UCSD-AML1 (cell line): ENCODE measurements around the gene CLHC1.
"Not testable (repeated sequence)": the region's sequence is repeated elsewhere in the genome, so short reads cannot be mapped to it uniquely, and the experiment has no call there.

Source experiments
- DNase-seq: peaks from one replicate; lab custom pipeline; 2025; ENCODE audit not compliant: unreplicated experiment; lab: John Stamatoyannopoulos, UW

Gene CLHC1

DNA sequence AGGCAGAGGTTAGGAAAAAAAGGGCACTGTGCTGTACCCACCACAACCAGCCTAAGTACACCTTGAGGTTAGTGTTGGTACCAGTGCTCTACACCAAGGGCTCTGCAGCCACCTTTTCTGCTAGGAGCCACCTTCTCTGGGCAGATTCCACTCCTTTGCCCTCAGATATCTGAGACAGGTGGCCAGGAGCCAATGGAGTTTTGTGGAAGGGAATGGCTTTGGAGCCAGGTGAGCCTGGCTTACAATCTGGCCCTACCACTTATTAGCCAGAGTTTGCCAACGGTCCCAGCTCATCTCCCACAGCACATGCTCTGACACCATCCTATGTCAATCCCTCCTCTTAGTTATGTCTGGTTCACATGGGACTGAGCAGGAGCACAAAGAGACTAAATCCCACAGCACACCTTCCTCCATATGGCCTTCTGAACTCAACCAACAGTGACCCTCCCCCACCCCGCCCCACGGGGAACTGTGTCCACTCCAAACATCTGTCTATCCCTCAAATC, 77.5 kb downstream of the CLHC1 start:
- no peak for DNase-seq

DNA sequence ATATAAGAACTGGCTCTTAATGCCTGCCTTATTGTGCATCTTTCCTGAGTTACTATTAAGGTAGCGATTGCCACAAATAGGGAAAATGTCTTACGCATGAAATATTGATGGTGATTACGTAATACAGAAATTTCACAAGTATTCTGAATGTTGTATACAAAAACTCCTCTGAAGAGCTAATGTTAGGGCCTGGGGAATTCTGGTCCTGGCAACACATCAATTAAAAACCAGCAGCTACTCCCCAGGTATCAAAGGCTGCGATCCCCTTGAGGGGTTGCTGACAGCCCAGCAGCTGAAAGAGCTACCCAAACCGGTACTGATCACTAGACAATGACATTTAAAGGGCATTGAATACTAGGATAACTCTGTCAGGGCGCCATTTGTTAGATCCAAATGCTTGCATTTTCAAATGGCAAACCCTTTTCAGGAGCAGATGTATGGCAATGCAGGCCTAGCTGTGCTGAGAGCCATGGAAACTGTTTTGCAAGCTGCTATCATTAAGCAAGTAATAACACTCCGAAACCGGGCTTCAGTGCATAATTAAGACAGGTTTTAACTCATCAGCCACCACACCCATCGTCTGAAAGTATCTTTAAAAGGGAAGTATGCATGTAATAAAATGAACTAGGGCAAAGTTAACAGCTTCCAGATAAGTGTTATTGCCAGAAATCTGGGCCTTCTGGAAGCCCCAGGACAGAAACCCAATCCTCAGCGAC, 78.4 kb downstream of the CLHC1 start:
- DNase-seq, result no peak

DNA sequence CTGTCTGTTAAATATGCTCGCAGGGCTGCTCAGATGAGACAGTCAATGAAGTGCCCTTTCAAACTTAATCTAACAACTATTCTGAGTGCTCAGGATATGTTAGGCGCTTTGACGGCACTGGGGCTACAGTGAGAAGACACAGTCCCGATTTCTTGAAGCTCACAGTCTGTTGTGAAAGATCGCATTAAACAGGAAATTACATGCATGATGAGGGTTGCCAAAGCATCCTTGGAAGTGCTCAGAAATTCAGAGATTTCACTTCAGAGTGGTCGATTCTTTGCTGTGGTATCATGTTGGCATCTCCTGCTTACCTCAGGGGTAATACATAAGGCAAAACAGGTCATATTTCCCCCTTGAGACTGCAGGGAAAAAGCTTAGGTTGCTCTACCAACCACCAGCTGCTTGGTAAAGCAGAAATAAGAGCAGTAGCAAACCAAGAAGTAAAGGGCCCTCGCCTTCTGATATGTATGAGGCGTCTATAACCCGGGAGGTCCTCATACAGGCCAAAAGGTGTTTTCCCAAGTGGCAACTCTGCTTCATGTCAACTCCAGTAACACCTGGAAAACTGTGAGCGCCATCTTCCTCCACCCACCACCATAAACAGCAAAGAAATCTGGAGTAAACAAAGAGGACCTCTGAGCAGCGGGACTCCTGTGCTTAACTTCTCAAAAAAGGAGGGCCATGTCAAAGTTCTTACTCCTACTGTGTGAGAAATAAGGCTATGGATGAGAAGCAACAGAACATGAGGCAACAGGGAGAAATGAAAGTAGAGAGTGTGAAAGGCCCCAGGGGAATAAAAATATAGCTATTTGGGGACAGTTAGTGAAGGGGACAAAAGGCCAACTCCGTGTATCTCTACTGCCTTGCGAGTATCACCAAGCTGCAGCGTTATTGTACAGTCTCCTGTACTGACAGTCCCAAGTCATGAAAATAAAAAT, 79.3 kb downstream of the CLHC1 start:
- DNase-seq, result no peak

DNA sequence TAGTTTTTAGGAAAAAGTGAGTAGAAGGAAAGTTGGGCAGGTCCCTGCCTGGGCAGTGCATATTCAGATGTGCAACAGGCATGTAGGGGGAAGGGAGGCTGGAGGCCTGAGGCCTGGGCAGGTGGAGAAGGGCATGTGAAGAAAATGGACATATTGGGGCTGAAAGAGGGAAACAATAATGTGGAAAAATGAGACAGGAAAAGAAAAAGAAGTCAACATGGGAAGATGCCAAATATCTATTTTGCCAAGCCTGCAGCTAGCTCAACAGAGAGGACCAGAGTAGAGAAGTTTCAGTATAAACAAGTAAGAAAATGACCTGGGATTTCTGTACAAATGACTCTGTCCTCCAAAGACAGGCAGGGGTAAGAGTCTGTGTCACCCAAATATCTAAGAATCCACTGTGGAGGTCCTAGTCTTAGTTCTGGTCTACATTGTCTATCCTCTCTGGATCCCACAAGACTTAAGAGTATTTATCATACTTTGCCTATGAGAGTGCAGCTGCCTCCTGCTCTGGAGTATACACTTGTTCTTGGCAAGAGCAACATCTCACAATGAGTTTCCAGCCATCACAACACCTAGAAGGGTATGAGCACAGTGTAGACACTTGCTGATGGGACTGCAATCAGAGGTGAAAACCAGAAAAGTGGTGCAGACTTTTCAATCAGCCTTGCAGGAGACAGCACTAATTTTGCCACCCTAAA, 80.2 kb downstream of the CLHC1 start:
- no peak for DNase-seq

DNA sequence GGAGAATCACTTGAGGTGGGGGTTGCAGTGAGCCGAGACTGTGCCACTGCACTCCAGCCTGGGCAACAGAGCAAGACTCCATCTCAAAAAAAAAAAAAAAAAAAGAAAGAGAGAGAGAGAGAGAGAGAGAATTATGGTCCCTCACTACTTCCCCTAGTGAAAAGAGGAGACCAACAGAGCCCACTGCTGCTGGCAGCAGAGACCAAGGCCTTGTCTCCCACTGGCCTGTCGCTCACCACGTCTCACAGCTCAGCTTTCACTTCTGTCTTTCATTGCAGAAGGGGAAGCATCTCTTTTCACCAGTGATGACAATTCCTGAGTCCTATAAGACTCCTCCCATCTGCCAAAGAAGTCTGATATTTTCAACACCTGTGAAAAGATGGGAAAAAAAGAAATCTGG, 81.3 kb downstream of the CLHC1 start:
- DNase-seq, result no peak

DNA sequence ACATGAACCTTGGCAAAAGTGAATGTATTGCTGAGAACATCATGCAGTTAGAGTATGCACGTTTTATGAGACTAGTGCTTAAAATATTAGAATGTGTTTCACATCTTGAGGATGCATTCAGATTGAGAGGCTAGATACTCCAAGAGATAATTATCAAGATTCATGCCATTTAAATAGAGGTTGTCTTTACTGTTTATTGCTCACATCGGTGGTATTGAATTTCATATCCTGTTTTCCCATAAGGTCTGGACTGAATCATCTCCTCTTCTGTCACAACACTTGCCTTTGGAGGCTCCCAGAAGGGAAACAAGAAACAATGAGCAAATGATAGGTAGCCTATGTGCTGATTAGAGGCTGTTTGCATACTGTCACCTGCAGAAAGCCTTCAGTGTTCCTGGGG, 83.8 kb downstream of the CLHC1 start:
- no peak for DNase-seq

DNA sequence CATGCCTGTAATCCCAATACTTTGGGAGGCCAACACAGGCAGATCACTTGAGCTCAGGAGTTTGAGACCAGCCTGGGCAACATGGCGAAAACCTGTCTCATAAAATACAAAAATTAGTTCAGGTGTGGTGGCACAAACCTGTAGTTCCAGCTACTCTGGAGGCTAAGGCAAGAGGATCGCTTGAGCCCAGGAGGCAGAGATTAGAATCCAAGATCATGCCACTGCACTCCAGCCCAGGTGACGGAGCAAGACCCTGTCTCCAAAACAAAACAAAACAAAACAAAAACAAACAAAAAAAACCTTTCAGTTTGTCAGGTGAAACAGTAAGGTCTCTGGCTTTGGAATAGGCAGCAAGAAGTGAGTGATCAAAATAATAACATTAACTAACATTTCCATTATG, 84.6 kb downstream of the CLHC1 start:
- no peak for DNase-seq

DNA sequence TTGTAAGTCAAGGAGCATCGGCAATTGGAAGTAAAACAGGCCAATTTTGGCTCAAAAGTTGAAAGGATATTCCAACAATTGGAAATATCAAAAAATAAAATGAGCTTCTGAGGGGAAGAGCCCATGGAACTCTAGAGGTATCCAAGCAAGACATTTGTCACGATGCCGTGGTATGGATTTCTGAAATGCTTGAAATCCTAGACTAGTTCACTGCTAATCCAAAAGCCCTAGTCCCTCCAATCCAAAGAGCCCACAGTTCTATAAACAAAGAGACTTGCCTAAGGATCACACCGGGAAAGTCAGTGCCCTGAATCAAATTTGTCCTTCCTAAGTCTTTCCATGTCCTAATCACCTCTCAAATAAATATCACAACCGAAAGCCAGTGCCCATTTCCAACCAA, 85.1 kb downstream of the CLHC1 start:
- DNase-seq, result no peak

DNA sequence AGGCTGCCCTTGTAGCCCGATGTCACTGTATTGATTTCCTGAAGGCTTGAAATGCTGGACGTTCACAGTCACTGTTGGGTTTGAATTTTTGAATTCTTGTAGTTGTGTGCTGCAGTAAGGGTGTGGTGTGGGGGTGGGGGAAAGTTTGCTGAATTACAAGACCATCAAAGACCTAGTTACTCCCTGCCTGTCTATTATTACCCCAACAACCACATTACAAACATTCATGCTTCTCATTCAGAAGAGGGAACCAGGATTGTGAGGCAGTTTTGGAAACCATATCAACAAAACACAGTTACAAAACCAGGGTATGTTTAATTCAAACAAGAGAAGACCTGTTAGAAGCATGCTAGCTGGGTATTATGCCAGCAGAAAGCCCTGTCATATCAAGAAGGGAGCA, 85.8 kb downstream of the CLHC1 start:
- no peak for DNase-seq

DNA sequence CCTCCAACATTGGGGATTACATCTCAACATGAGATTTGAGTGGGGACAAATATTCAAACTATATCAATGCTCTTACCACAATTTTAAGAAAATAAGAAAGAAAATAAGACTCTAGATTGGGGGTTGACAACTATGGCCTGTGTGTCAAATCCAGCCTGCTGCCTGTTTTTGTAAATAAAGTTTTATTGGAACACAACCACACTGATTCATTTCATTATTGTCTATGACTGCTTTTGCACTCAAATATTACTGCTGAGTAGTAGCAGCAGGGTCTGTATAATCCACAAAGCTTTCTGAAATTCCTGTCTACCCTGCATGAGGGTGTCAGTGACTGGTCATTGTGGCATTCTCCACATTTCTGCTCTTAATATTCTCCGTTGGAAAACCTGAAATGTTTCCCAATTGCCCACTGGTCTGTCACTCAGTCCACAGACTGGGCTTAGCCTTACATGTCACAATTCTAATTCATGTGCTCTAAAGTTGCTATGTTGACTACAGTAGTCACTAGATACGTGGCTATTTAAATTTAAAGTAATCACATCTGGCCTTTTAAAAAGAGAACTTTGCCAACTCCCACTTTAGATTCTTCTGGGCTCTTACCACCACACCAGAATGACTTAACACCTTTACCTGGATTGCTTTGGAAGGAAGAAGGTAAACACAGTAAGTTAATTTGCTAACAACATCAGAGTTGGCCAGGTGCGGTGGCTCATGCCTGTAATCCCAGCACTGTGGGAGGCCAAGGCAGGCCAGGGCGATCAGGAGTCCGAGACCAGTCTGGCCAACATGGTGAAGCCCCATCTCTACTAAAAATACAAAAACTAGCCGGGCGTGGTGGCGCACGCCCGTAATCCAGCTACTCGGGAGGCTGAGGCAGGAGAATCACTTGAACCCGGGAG, 86.9 kb downstream of the CLHC1 start:
- DNase-seq, result no peak

DNA sequence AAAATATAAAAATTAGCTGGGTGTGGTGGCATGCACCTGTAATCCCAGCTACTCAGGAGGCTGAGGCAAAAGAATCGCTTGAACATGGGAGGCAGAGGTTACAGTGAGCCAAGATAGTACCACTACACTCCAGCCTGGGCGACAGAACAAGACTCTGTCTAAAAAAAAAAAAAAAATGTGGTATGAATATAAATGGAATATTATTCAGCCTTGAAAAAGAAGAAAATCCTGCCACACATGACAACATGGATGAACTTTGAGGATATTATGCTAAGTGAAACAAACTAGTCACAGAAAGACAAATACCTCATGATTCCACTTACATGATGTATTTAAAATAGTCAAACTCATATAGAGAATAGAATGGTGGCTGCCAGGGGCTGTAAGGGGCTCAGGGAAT, 88.4 kb downstream of the CLHC1 start:
- not testable (repeated sequence) for DNase-seq

DNA sequence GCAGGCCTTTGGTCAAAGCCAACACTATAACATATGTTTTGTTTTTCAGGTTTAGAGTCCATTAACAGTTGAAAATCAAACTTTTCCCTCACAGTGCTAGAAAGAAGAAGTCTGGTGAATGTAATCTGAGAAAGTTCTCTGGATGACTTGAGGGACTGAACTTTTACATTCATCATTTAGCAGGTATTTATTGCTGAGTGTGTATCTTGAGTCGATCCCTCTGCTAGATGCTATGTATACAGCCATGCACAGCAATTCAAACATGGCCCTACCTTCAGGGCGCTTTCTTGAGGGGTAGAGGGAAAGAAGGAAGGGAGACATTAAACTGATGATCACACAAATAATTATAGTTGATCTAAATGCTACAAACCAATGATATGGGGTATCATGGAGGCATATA, 89.6 kb downstream of the CLHC1 start:
- DNase-seq, result no peak

DNA sequence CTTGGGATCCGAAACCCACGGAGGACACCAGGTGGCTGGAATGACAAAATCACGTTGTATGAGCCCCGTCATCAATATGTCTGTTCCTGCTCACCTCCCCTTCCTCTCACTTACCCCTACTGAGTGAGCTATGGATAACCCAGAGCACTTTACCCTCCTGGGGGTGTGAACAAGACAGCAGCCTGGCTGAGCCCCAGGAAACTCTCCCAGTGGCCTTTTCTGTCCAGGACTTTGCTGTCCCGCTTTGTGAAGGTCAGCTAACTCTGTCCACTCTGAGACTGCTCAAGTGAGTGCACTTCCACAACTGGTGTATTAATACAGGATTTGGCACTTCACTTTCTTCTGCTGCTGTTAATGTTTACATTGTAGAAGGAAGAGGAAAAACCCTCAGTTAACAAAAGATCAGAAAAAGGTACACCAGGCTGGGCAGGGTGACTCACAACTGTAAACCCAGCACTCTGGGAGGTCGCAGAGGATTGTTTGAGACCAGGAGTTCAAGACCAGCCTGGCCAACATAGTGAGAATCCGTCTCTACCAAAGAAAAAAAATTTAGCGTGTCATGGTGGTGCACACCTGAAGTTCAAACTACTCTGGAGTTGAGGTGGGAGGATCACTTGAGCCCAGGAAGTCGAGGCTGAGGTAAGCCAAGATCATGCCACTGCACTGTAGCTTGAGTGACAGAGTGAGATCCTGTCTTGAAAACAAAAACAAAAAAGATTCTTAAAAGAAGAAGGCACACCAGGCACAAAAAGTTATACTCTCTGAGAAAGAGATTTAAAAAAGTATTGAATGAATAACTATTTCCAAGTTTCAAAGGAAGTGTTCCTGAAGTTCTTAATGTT, 90.3 kb downstream of the CLHC1 start:
- no peak for DNase-seq

DNA sequence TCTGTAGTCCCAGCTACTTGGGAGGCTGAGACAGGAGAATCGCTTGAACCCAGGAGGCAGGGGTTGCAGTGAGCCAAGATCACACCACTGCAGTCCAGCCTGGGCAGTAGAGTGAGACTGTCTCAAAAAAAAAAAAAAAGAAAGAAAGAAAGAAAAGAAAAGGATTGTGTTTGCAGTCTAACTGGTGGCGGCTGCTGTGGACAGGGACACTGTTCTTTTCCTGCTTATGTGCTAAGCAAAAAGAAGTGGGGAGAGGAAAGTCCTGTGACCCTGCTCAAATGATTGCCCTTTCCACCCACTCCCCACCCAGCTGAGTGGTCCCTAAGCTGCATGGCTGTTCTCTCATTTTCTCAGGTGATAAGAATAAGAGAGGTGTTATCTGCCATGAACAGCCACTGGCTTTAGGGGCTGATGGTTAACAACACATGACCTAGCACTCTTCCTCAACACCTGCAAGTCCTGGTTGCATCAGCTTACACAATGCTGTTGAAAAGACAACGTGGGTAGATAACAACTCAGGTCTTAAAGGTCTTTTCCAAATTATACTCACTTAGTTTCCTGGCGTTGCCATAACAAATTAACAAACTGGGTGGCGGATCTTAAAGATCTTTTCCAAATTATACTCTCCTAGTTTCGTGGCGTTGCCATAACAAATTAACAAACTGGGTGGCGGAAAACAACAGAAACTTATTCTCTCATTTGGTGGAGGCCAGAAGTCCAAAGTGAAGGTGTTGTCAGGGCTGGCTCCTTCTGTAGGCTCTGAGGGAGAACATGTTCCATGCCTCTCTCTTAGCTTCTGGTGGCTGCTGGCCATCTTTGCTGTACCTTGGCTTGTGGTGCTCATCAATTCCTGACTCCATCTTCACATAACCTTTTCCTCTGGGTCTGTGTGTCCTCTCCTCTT, 91.5 kb downstream of the CLHC1 start:
- no peak for DNase-seq

DNA sequence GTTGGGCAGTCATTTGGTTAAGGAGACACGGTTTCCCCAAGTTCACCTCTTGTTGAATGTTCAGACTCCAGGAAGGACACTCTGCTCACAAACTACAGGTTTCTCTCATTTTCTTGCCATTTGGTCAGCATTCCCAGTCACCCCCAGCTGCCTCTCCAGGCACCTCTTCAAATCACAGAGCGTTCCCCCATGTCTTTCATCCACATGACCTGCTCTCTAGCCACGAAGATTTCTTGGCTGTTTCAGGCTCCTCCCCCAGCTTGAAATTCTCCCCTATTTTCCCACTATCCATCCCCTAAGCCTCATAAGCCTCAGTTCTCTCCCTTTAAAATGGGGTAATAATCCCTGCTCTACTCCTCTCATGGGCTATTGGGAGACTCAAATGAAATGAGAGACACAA, 92.8 kb downstream of the CLHC1 start:
- DNase-seq, result no peak

DNA sequence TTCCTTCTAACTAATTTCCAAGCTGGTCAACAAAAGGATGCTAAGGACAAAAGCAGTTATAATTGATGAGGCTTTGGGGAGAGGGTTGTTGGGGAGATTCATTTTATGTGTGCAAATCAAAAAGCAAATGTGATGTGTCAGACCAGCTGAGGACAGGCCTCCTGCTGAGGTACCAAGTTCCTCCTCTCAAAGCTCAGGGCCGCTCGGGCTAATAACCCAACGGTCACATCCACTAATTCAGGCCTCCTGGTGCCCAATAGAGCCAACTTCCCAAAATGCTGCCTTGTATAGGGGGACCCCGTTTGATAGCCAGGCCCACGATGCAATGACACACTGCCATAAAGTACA, 93.2 kb downstream of the CLHC1 start:
- DNase-seq, result no peak

DNA sequence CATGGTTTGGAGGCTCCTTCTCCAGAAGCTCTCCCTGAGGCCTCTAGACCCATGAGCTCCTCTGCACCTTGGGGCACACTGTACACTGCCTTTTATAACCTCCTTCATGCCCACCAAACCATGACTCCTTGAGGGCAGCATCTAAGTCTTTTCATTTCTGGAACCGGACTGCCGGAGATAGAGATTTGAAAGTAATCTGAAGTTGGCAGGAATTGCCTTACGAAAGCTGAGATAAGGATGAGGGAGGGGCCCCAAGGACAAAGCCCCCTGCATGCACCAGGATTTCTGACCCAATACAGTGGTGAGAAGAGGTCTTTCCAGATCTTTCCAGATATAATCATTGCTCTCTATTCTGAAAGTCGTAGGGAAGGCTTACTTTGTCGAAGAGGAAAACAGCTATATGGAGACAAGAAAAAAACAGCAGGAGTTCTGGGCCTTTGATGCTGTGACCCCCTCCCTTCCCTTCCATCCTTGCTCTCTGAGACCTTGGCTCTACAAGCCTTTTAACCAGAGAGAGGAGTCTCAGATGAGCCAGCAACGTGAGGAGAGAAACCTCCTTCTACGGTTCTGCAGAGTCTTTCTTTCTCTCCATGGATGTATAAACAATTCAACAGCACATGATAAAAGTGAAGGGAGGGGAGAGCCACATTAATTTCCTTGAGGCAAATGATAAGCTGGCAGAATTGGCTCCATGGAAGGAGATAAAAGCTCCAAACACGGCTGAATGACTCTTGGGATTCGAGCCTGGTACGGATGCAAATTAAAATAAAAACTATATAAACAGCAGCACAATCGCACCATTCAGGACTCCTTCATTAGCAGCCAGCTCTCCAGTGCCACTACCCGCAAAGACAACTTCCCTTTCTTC, 93.8 kb downstream of the CLHC1 start:
- DNase-seq, result no peak
